Upper lobe of left lung (tissue), 4 donors: Measurements from ENCODE around the gene RPL7L1.

Source experiments
- EP300 ChIP-seq, 4 donors: sonication (generic); formaldehyde crosslinking; IDR thresholded peaks; one replicate each; pipeline ENCODE4 v1.5.1; 2017; ENCODE audit warnings: antibody characterized with exemption in 4 of 4, control low read depth in 2 of 4
- TF ChIP-seq, protein P1 (sequence below), 6 experiments: fragments of 450-650 bp in 4 of 6; fragments of 200-600 bp in 2 of 6; sonication (generic) in 2 of 6; IDR thresholded peaks; one replicate each; pipeline ENCODE4 v1.5.1; 2016 to 2019; ENCODE audit warnings: antibody characterized with exemption in 6 of 6

DNA sequence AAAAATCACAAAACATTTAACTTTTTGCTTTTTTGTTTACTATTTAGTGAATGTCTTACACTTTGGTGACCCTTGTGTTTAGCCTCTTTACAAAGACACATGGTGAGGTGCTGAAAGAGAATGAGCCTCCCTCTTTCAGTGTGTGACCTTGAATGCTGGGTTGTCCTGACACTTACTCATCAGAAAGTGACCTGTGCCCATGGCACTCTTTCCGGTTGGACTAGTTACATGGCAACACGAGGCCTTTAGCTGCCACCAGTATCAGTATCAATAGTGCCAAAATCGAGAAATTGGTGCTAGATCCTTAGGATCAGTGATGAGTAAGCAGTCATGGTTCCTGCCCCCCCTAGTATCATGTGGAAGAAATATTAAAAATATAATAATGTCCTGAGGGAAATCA lies 1.7 kb upstream of the RPL7L1 start:
- no peak for TF ChIP-seq EP300 (IDR thresholded peaks at IDR 0.05)
- TF ChIP-seq, protein P1, sequence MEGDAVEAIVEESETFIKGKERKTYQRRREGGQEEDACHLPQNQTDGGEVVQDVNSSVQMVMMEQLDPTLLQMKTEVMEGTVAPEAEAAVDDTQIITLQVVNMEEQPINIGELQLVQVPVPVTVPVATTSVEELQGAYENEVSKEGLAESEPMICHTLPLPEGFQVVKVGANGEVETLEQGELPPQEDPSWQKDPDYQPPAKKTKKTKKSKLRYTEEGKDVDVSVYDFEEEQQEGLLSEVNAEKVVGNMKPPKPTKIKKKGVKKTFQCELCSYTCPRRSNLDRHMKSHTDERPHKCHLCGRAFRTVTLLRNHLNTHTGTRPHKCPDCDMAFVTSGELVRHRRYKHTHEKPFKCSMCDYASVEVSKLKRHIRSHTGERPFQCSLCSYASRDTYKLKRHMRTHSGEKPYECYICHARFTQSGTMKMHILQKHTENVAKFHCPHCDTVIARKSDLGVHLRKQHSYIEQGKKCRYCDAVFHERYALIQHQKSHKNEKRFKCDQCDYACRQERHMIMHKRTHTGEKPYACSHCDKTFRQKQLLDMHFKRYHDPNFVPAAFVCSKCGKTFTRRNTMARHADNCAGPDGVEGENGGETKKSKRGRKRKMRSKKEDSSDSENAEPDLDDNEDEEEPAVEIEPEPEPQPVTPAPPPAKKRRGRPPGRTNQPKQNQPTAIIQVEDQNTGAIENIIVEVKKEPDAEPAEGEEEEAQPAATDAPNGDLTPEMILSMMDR (IDR thresholded peaks at IDR 0.05) = no peak
